OCI-LY3 (cell line): ENCODE measurements around the gene CAST.

Experiments used
- H2AFZ ChIP-seq: fragments of 200-600, 300-600 bp; shearing (Covaris generic); 2 replicates; pipeline ENCODE4 v1.6.0; 2014; ENCODE audit warnings: antibody characterized with exemption, low read depth, low read length
- H3K27ac ChIP-seq: fragments of 200-600, 300-600 bp; sonication (generic); 2 replicates; pipeline ENCODE4 v1.5.1; 2014; ENCODE audit warnings: mild to moderate bottlenecking, low read length, moderate library complexity, mixed read lengths
- H3K27me3 ChIP-seq: fragments of 200-600, 300-600 bp; sonication (generic); 2 replicates; pipeline ENCODE4 v1.6.1; 2014; ENCODE audit warnings: low read depth, low read length, mixed read lengths
- H3K36me3 ChIP-seq: fragments of 200-600, 300-600 bp; sonication (generic); replicated peaks from 2 replicates; pipeline ENCODE3; 2014; ENCODE audit warnings: low read depth, low read length, mixed read lengths
- H3K4me1 ChIP-seq: fragments of 300-600, 200-600 bp; sonication (generic); 2 replicates; pipeline ENCODE4 v1.6.1; 2014; ENCODE audit warnings: low read length, mixed read lengths
- H3K4me2 ChIP-seq: fragments of 200-600, 300-600 bp; sonication (generic); 2 replicates; pipeline ENCODE4 v1.6.1; 2014; ENCODE audit warnings: low read length, mixed read lengths
- H3K4me3 ChIP-seq: fragments of 300-600, 200-600 bp; sonication (generic); 2 replicates; pipeline ENCODE4 v1.5.1; 2014; ENCODE audit warnings: antibody characterized with exemption, mild to moderate bottlenecking, low read length, moderate library complexity
- H3K79me2 ChIP-seq: fragments of 300-600, 200-600 bp; shearing (Covaris generic); 2 replicates; pipeline ENCODE4 v1.6.1; 2014; ENCODE audit warnings: mild to moderate bottlenecking, low read length, mixed read lengths
- H3K9ac ChIP-seq: fragments of 300-600, 200-600 bp; shearing (Covaris generic); 2 replicates; pipeline ENCODE4 v1.6.0; 2014; ENCODE audit warnings: mild to moderate bottlenecking, low read length, moderate library complexity
- H3K9me3 ChIP-seq: fragments of 200-600, 300-600 bp; shearing (Covaris generic); 2 replicates; pipeline ENCODE4 v1.6.1; 2014; ENCODE audit warnings: low read length, mixed read lengths; ENCODE audit not compliant: insufficient read depth
- H4K20me1 ChIP-seq: fragments of 200-600, 300-600 bp; sonication (generic); 2 replicates; pipeline ENCODE4 v1.6.1; 2016; ENCODE audit warnings: low read length, mixed read lengths; ENCODE audit not compliant: insufficient read depth
- EZH2phosphoT487 ChIP-seq: fragments of 200-600 bp; shearing (Covaris generic); IDR thresholded peaks from 2 replicates; pipeline ENCODE4 v1.6.1; 2018; ENCODE audit warnings: antibody characterized with exemption, mixed run types, low read depth
- TF ChIP-seq, protein P1 (sequence below): fragments of 200-600, 300-600 bp; sonication (generic); IDR thresholded peaks from 2 replicates; pipeline ENCODE4 v1.5.1; 2014; ENCODE audit warnings: antibody characterized with exemption, low read length, low read depth

Gene CAST

DNA sequence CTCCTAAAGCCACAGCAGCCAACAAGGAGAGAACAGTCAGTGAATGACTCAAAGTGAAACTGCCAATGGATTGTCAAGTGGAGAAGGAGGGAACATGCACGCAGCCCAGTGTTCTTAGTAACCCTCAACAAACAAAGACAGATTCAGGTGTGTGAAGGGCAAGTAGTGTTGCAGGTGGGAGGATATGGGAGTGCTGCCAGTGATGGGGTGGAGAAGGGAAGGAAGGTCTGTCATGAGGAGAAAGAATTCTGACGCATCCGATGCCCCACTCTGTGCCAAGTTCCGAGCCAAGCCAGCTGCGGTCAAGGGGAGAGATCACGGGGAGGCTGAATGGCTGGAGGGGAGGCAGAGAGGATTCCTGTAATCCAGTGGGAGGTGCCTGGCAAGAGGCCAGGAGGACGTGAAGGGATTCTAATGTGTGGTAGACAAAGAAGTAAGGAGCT is 56.5 kb downstream of the CAST start:
- H3K4me1 ChIP-seq = no peaks in the 10 kb centered on the region
- no peaks in the 10 kb centered on the region for H3K36me3 ChIP-seq
- H3K27ac ChIP-seq = no peak overlapping the region
- no peak overlapping the region for H3K9ac ChIP-seq
- no peaks in the 10 kb centered on the region for H3K79me2 ChIP-seq
- no peaks in the 10 kb centered on the region for H3K9me3 ChIP-seq
- H4K20me1 ChIP-seq = 0 out of 2 replicates have a peak, but pooled peaks cover 2% of the 10 kb centered on the region
- H3K27me3 ChIP-seq = no peaks in the 10 kb centered on the region
- no peak for TF ChIP-seq EZH2phosphoT487
- TF ChIP-seq, protein P1, sequence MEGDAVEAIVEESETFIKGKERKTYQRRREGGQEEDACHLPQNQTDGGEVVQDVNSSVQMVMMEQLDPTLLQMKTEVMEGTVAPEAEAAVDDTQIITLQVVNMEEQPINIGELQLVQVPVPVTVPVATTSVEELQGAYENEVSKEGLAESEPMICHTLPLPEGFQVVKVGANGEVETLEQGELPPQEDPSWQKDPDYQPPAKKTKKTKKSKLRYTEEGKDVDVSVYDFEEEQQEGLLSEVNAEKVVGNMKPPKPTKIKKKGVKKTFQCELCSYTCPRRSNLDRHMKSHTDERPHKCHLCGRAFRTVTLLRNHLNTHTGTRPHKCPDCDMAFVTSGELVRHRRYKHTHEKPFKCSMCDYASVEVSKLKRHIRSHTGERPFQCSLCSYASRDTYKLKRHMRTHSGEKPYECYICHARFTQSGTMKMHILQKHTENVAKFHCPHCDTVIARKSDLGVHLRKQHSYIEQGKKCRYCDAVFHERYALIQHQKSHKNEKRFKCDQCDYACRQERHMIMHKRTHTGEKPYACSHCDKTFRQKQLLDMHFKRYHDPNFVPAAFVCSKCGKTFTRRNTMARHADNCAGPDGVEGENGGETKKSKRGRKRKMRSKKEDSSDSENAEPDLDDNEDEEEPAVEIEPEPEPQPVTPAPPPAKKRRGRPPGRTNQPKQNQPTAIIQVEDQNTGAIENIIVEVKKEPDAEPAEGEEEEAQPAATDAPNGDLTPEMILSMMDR = no peak
- no peak overlapping the region for H2AFZ ChIP-seq
- no peak overlapping the region for H3K4me3 ChIP-seq
- H3K4me2 ChIP-seq = no peak overlapping the region

DNA sequence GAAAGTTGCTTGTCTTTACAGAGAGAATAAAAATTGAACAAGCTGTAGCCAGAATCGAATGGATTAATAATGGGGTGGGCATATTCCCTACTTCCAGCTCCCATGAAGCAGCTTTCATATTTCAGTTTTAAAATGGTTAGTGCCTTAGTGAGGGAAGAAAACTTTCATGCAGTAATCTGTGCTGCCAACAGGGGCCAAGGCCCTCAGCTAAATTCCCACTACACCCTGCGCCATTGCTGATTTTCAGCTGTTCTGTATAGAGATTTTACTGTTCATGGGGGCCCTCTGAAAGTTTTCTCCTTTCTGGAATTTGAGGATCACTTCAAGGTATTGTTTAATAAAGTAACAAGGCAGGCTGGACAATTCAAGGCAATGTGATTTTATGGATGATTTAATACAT is 58.2 kb downstream of the CAST start:
- no peaks in the 10 kb centered on the region for H3K36me3 ChIP-seq
- no peaks in the 10 kb centered on the region for H3K9me3 ChIP-seq
- no peak overlapping the region for H3K27ac ChIP-seq
- no peak overlapping the region for H3K9ac ChIP-seq
- H4K20me1 ChIP-seq = 0 out of 2 replicates have a peak, but pooled peaks cover 2% of the 10 kb centered on the region
- H3K4me1 ChIP-seq = no peaks in the 10 kb centered on the region
- H2AFZ ChIP-seq = no peak overlapping the region
- TF ChIP-seq, protein P1 = no peak
- TF ChIP-seq EZH2phosphoT487 = no peak
- no peaks in the 10 kb centered on the region for H3K79me2 ChIP-seq
- H3K4me3 ChIP-seq = no peak overlapping the region
- H3K27me3 ChIP-seq = no peaks in the 10 kb centered on the region
- H3K4me2 ChIP-seq = no peak overlapping the region

DNA sequence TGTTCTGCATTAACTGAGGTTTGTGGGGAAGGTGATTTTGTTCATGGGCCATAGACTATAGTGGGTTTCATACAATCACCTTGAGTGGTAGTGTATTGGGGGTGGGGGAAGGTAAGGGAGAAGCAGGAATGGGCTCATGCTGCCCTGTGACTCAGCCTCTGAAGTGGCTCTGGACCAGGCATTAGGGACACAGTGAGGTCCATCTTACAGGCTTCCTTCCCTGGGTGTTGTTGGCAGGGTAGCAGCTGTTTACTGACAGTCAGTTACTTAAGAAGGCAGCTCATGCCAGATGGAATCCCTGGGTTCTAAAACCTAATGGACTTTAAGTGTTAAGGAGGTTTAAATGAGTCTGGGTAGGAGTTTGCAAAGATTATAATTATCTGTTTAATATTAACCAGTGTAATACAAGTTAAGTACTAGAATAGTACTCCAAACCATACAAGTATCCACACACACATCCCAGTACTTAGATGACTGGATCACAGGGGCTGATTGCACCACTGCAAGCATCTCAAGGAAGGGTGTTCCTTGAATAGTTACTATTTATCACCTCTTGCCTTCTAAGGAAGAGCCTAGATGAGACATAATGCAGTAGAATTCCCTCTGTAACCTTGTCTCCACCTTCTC is 59.3 kb downstream of the CAST start:
- no peaks in the 10 kb centered on the region for H3K9me3 ChIP-seq
- H3K27me3 ChIP-seq = no peaks in the 10 kb centered on the region
- H3K79me2 ChIP-seq = no peaks in the 10 kb centered on the region
- no peak overlapping the region for H3K4me2 ChIP-seq
- H3K9ac ChIP-seq = no peak overlapping the region
- H4K20me1 ChIP-seq = 0 out of 2 replicates have a peak, but pooled peaks cover 2% of the 10 kb centered on the region
- no peak overlapping the region for H2AFZ ChIP-seq
- H3K4me3 ChIP-seq = no peak overlapping the region
- no peak overlapping the region for H3K27ac ChIP-seq
- no peaks in the 10 kb centered on the region for H3K4me1 ChIP-seq
- TF ChIP-seq EZH2phosphoT487 = no peak
- TF ChIP-seq, protein P1 = no peak
- no peaks in the 10 kb centered on the region for H3K36me3 ChIP-seq

DNA sequence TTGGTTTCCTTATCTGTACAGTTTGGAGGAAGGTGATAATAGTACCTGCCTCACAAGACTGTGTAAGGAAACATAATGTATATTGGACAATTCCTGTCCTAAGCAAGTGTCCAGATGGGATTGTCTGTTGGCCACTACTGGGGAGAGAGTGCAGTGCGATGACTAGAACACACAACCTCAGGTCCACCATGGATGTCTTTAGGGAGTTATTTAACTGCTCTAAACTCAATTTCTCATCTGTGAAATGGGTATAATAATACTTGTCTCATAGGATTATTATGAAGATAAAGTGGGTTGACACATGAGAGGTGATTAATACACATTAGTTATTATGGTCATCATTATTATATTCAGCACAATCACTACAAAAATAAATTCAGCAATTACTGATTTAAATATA is 63.1 kb downstream of the CAST start:
- no peaks in the 10 kb centered on the region for H4K20me1 ChIP-seq
- no peaks in the 10 kb centered on the region for H3K4me1 ChIP-seq
- no peak overlapping the region for H3K9ac ChIP-seq
- no peaks in the 10 kb centered on the region for H3K9me3 ChIP-seq
- no peaks in the 10 kb centered on the region for H3K36me3 ChIP-seq
- no peak overlapping the region for H3K4me2 ChIP-seq
- no peak overlapping the region for H3K27ac ChIP-seq
- H3K27me3 ChIP-seq = no peaks in the 10 kb centered on the region
- H3K79me2 ChIP-seq = no peaks in the 10 kb centered on the region
- H3K4me3 ChIP-seq = no peak overlapping the region
- no peak overlapping the region for H2AFZ ChIP-seq
- no peak for TF ChIP-seq EZH2phosphoT487
- TF ChIP-seq, protein P1 = no peak
